Measurements from ENCODE around the gene CAMK1G. TPM values are rescaled to one million over a fixed set of nuclear protein-coding genes. Genes with fewer than 3 reads are reported as not detected.

The CAMK1G gene
- total RNA-seq, 1 experiment from 2014 or later = 21.2 TPM

DNA sequence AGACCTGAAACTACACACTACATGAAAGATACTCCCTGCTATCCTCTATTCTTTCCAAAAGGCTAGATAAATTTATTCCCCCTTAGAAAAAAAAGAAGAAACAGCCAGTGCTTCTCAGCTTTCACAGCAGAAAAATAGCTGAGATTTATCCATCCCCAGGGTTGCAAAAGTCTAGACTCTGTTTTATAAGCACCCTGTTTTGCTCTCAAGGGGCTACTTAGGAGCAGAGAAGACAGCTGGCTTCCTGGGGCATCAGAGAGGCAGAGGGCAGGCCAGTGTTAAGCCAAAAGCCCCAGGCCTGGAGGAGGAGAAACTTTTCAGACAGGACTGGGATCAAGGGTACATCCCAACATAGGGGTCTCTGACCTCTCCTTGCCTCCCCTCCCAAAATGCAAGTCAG, 64.8 kb downstream of the CAMK1G start:
- peak; percentile 23 for DNase-seq (ENCODE audit: low spot score)
- H3K4me3 ChIP-seq (ENCODE audit: low read depth, low read length, poor library complexity, severe bottlenecking) = no peak overlapping the region
- ChIA-PET POLR2A (ENCODE audit: low non-redundant PET) (no interaction called here), CTCF (no interaction called here)
- peaks cover 39% of the 10 kb centered on the region for H3K4me1 ChIP-seq (ENCODE audit: insufficient read depth, low read length, poor library complexity, severe bottlenecking)
- intact Hi-C loops (cut with micrococcal nuclease; ENCODE audit: unreplicated experiment) = no loop called here
- TF ChIP-seq, protein P1, sequence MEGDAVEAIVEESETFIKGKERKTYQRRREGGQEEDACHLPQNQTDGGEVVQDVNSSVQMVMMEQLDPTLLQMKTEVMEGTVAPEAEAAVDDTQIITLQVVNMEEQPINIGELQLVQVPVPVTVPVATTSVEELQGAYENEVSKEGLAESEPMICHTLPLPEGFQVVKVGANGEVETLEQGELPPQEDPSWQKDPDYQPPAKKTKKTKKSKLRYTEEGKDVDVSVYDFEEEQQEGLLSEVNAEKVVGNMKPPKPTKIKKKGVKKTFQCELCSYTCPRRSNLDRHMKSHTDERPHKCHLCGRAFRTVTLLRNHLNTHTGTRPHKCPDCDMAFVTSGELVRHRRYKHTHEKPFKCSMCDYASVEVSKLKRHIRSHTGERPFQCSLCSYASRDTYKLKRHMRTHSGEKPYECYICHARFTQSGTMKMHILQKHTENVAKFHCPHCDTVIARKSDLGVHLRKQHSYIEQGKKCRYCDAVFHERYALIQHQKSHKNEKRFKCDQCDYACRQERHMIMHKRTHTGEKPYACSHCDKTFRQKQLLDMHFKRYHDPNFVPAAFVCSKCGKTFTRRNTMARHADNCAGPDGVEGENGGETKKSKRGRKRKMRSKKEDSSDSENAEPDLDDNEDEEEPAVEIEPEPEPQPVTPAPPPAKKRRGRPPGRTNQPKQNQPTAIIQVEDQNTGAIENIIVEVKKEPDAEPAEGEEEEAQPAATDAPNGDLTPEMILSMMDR (conservative IDR thresholded peaks at IDR 0.05; ENCODE audit: low read depth, low read length) = no peak
- TF ChIP-seq EZH2 (IDR thresholded peaks at IDR 0.05; ENCODE audit: borderline replicate concordance, low read depth, low read length, poor library complexity, severe bottlenecking) = no peak
- H3K27ac ChIP-seq (ENCODE audit: low read depth, low read length, poor library complexity, severe bottlenecking) = no peak overlapping the region
- no peaks in the 10 kb centered on the region for H3K27me3 ChIP-seq (replicated peaks; ENCODE audit: insufficient read depth, low read depth, low read length, poor library complexity)
- no peaks in the 10 kb centered on the region for H3K9me3 ChIP-seq (ENCODE audit: low read depth, low read length, poor library complexity, severe bottlenecking)
- BruUV-seq (replicated peaks) = no TSS peak
- H3K36me3 ChIP-seq (ENCODE audit: insufficient read depth, low read length, poor library complexity, severe bottlenecking) = no peaks in the 10 kb centered on the region

DNA sequence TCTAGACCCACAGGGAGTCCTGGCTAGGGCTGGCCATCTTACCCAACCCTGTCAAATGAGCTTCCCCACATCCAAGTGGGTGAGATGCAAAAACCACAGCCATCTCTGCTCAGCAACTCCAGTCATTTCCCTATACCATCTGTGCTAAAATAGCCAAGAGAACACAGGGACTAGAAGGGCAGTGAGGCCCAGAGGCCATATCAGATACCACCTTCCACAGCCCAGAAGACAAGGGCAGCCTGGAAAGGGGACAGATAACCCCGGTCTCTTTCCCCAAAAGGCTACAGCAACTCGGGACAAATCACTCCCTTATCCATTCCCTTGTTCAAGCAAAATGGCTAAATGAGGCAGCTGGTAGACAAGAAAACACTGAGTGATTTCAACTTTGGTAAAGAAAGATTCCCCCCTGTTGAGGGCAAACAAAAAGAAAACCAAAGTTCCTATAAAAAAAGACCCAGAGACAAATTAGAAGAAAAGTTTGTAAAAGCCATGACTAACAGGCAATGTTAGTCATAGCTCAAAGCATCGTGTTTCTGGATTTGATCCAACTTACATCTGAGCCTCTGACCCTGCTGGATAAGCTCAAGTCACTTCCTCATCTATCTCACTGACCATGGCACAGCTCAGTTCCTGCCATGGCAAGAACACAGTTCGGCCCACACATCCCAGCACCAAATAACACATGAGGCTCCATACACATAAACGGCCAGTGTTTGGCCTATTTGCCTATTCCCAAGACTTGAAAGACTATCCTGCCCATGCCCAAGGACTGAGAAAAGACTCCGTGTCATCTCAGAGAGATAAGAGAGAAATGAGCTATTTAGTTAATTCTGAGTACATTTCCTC, 65.6 kb downstream of the CAMK1G start:
- BruUV-seq (replicated peaks) = TSS peak; percentile 92
- Histone ChIP-seq H3K27ac (ENCODE audit: low read depth, low read length, poor library complexity, severe bottlenecking) (no peak overlapping the region), H3K27me3 (replicated peaks; ENCODE audit: insufficient read depth, low read depth, low read length, poor library complexity) (no peaks in the 10 kb centered on the region), H3K36me3 (ENCODE audit: insufficient read depth, low read length, poor library complexity, severe bottlenecking) (no peaks in the 10 kb centered on the region), H3K4me1 (ENCODE audit: insufficient read depth, low read length, poor library complexity, severe bottlenecking) (peaks cover 44% of the 10 kb centered on the region), H3K9me3 (ENCODE audit: low read depth, low read length, poor library complexity, severe bottlenecking) (no peaks in the 10 kb centered on the region), H3K4me3 (ENCODE audit: low read depth, low read length, poor library complexity, severe bottlenecking) (no peak overlapping the region)
- TF ChIP-seq EZH2 (IDR thresholded peaks at IDR 0.05; ENCODE audit: borderline replicate concordance, low read depth, low read length, poor library complexity, severe bottlenecking) = no peak
- TF ChIP-seq, protein P1 (conservative IDR thresholded peaks at IDR 0.05; ENCODE audit: low read depth, low read length) = no peak
- intact Hi-C loops (cut with micrococcal nuclease; ENCODE audit: unreplicated experiment) = no loop called here
- POLR2A ChIA-PET (ENCODE audit: low non-redundant PET) = interaction anchor here (0.7 kb wide), 1 partner anchor 12 kb away, joined by 4 read pairs; no protein-coding TSS in a partner anchor
- CTCF ChIA-PET = no interaction called here
- DNase-seq (ENCODE audit: low spot score) = peak; percentile 82

DNA sequence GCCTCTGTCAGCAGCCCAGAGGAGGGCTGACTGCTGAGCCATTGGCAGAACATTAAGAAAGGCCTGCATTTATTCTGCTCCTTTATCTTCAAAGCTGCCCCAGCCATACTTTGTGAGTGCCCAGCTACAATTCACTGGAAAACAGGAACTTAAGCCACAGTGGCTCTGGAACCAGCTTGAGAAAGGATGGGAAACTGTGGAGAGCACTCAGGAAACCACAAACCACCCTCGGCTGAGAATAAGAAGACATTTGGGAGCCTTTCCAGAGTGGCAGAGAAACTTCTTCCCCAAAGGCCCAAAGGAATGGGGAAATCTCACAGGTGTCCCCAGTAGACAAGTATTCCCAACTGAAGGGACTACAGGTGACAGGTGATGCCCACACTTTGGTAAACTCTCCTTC, 66.9 kb downstream of the CAMK1G start:
- POLR2A ChIA-PET (ENCODE audit: low non-redundant PET) = no interaction called here
- no peaks in the 10 kb centered on the region for H3K36me3 ChIP-seq (ENCODE audit: insufficient read depth, low read length, poor library complexity, severe bottlenecking)
- H3K4me1 ChIP-seq (ENCODE audit: insufficient read depth, low read length, poor library complexity, severe bottlenecking) = peaks cover 43% of the 10 kb centered on the region
- CTCF ChIA-PET = no interaction called here
- no peaks in the 10 kb centered on the region for H3K27me3 ChIP-seq (replicated peaks; ENCODE audit: insufficient read depth, low read depth, low read length, poor library complexity)
- no peak for DNase-seq (ENCODE audit: low spot score)
- TF ChIP-seq, protein P1 (conservative IDR thresholded peaks at IDR 0.05; ENCODE audit: low read depth, low read length) = no peak
- TF ChIP-seq EZH2 (IDR thresholded peaks at IDR 0.05; ENCODE audit: borderline replicate concordance, low read depth, low read length, poor library complexity, severe bottlenecking) = no peak
- intact Hi-C loops (cut with micrococcal nuclease; ENCODE audit: unreplicated experiment) = no loop called here
- H3K27ac ChIP-seq (ENCODE audit: low read depth, low read length, poor library complexity, severe bottlenecking) = no peak overlapping the region
- H3K9me3 ChIP-seq (ENCODE audit: low read depth, low read length, poor library complexity, severe bottlenecking) = no peaks in the 10 kb centered on the region
- no peak overlapping the region for H3K4me3 ChIP-seq (ENCODE audit: low read depth, low read length, poor library complexity, severe bottlenecking)
- BruUV-seq (replicated peaks) = no TSS peak

Measured in A673 (cell line).